Measurements from ENCODE around the gene SEZ6L2. TPM values are rescaled to one million over a fixed set of nuclear protein-coding genes. Genes with fewer than 3 reads are reported as not detected.

Gene SEZ6L2
- total RNA-seq, 1 experiment from 2014 or later, result 14.7 TPM

DNA sequence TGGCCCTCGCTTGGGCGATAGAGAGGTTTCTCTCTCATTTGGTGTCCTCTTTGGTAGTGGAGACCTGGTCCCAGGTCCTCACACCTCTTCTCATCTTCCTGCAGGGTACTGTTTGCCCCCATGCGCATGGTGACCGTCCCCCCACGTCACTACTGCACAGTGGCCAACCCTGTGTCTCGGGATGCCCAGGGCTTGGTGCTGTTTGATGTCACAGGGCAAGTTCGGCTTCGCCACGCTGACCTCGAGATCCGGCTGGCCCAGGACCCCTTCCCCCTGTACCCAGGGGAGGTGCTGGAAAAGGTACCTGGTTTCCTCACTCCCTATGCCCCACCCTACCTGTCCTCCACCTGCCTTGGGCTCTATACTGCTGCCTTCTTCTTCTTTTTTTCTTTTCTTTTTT is 68.6 kb downstream of the SEZ6L2 start:
- no peak for DNase-seq (ENCODE audit: extremely low read depth, low read depth)

- no peak for DNase-seq (ENCODE audit: extremely low read depth, low read depth)
Observed at GRCh38 chr16:29826342-29826695, 73.0 kb downstream of the SEZ6L2 start.

- no peak for DNase-seq (ENCODE audit: extremely low read depth, low read depth)
Observed at GRCh38 chr16:29825145-29826044, 74.0 kb downstream of the SEZ6L2 start.

DNA sequence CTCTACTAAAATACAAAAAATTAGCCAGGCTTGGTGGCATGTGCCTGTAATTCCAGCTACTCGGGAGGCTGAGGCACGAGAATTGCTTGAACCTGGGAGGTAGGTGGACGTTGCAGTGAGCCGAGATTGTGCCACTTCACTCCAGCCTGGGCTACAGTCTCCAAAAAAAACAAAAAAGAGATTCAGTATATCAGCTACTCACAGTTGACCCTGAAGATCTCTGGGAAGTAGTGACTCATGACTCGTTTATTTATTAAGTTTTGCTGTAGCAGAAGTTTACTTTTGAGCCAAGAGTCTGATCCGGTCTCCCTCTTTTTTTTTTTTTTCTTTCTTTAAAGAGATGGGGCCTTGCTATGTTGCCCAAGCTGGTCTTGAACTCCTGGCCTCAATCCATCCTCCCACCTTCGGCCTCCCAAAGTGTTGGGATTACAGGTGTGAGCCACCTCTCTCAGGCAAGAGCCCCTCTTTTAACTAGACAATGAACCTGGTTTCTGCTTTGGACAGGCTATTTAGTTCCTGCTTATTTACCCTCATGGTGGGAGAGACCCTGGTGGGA is 74.7 kb downstream of the SEZ6L2 start:
- DNase-seq (ENCODE audit: extremely low read depth, low read depth), result no peak

GRCh38 chr16:29821643-29822115 is 77.7 kb downstream of the SEZ6L2 start:
- DNase-seq (ENCODE audit: extremely low read depth, low read depth), result no peak

Other genes starting within 250 kb of the SEZ6L2 start
- gene SPN, start 236.3 kb downstream of the SEZ6L2 start, total RNA-seq (2014; rRNA removed; shearing (Covaris generic)), result not detected in 2 replicates
- gene QPRT, start 220.4 kb downstream of the SEZ6L2 start, total RNA-seq (2014; rRNA removed; shearing (Covaris generic)), result 0.42 and 1.7 TPM in 2 replicates
- gene C16orf54, start 153.6 kb downstream of the SEZ6L2 start, total RNA-seq (2014; rRNA removed; shearing (Covaris generic)), result not detected in 2 replicates
- not detected in 2 replicates for gene ZG16, start 121.3 kb downstream of the SEZ6L2 start, total RNA-seq (2014; rRNA removed; shearing (Covaris generic))
- 80.3 and 87.9 TPM in 2 replicates for gene KIF22, start 108.8 kb downstream of the SEZ6L2 start, total RNA-seq (2014; rRNA removed; shearing (Covaris generic))
- 206 and 220 TPM in 2 replicates for gene MAZ, start 93.0 kb downstream of the SEZ6L2 start, total RNA-seq (2014; rRNA removed; shearing (Covaris generic))
- gene PRRT2, start 87.4 kb downstream of the SEZ6L2 start, total RNA-seq (2014; rRNA removed; shearing (Covaris generic)), result 0.20 and 0.22 TPM in 2 replicates
- 23.3 and 25.8 TPM in 2 replicates for gene PAGR1, start 83.4 kb downstream of the SEZ6L2 start, total RNA-seq (2014; rRNA removed; shearing (Covaris generic))
- 32.9 and 35.9 TPM in 2 replicates for gene MVP, start 79.1 kb downstream of the SEZ6L2 start, total RNA-seq (2014; rRNA removed; shearing (Covaris generic))
- 65.5 and 69.3 TPM in 2 replicates for gene CDIPT, start 36.3 kb downstream of the SEZ6L2 start, total RNA-seq (2014; rRNA removed; shearing (Covaris generic))
- gene ASPHD1, start 938 bp upstream of the SEZ6L2 start, total RNA-seq (2014; rRNA removed; shearing (Covaris generic)), result 8.5 and 11.6 TPM in 2 replicates
- gene KCTD13, start 26.7 kb upstream of the SEZ6L2 start, total RNA-seq (2014; rRNA removed; shearing (Covaris generic)), result 20.1 and 24.0 TPM in 2 replicates
- gene TMEM219, start 62.5 kb upstream of the SEZ6L2 start, total RNA-seq (2014; rRNA removed; shearing (Covaris generic)), result 67.8 and 68.5 TPM in 2 replicates
- 20.4 and 22.0 TPM in 2 replicates for gene TAOK2, start 74.3 kb upstream of the SEZ6L2 start, total RNA-seq (2014; rRNA removed; shearing (Covaris generic))
- 12.2 and 15.0 TPM in 2 replicates for gene HIRIP3, start 96.1 kb upstream of the SEZ6L2 start, total RNA-seq (2014; rRNA removed; shearing (Covaris generic))
- gene INO80E, start 96.7 kb upstream of the SEZ6L2 start, total RNA-seq (2014; rRNA removed; shearing (Covaris generic)), result 81.3 and 87.8 TPM in 2 replicates
- 0.61 and 1.1 TPM in 2 replicates for gene DOC2A, start 111.5 kb upstream of the SEZ6L2 start, total RNA-seq (2014; rRNA removed; shearing (Covaris generic))
- not detected in 2 replicates for gene C16orf92, start 123.6 kb upstream of the SEZ6L2 start, total RNA-seq (2014; rRNA removed; shearing (Covaris generic))
- 0.07 TPM in 1 of 2 replicates, not detected in the other for gene TLCD3B, start 131.7 kb upstream of the SEZ6L2 start, total RNA-seq (2014; rRNA removed; shearing (Covaris generic))
- 1,739 and 2,065 TPM in 2 replicates for gene ALDOA, start 166.2 kb upstream of the SEZ6L2 start, total RNA-seq (2014; rRNA removed; shearing (Covaris generic))
- gene PPP4C, start 176.4 kb upstream of the SEZ6L2 start, total RNA-seq (2014; rRNA removed; shearing (Covaris generic)), result 72.1 and 81.6 TPM in 2 replicates
- 0.30 and 0.38 TPM in 2 replicates for gene TBX6, start 192.4 kb upstream of the SEZ6L2 start, total RNA-seq (2014; rRNA removed; shearing (Covaris generic))
- gene YPEL3, start 196.7 kb upstream of the SEZ6L2 start, total RNA-seq (2014; rRNA removed; shearing (Covaris generic)), result 4.9 and 8.0 TPM in 2 replicates
- 0.67 and 0.89 TPM in 2 replicates for gene GDPD3, start 214.0 kb upstream of the SEZ6L2 start, total RNA-seq (2014; rRNA removed; shearing (Covaris generic))
- 16.9 and 22.3 TPM in 2 replicates for gene MAPK3, start 223.7 kb upstream of the SEZ6L2 start, total RNA-seq (2014; rRNA removed; shearing (Covaris generic))